Ascending aorta (tissue), 2 donors: Measurements from ENCODE around the gene DPH5. TPM values are rescaled to one million over a fixed set of nuclear protein-coding genes. Genes with fewer than 3 reads are reported as not detected.

ENCODE experiments used
- DNase-seq, 2 donors: peaks; one replicate each; pipeline ENCODE4 v3.0.0-alpha.2; 2019; ENCODE audit warnings: low spot score in 2 of 2
- H3K27ac ChIP-seq, 2 donors: fragments of 200-600 bp; sonication (generic); one replicate each; pipeline ENCODE4 v1.5.1; 2016 to 2017; ENCODE audit warnings: mild to moderate bottlenecking in 1 of 2
- H3K27me3 ChIP-seq: fragments of 200-600 bp; sonication (generic); one replicate; pipeline ENCODE4 v1.5.1; 2017
- H3K36me3 ChIP-seq, 2 donors: fragments of 200-600 bp; sonication (generic); one replicate each; pipeline ENCODE4 v1.5.1; 2016
- H3K4me1 ChIP-seq, 2 donors: fragments of 200-600 bp; sonication (generic); one replicate each; pipeline ENCODE4 v1.5.1; 2016 to 2017; ENCODE audit warnings: mild to moderate bottlenecking in 1 of 2
- H3K4me3 ChIP-seq, 2 donors: fragments of 200-600 bp; sonication (generic); one replicate each; pipeline ENCODE4 v1.5.1; 2016 to 2017; ENCODE audit warnings: mild to moderate bottlenecking in 1 of 2
- H3K9me3 ChIP-seq, 2 donors: fragments of 200-600 bp; sonication (generic); one replicate each; pipeline ENCODE4 v1.5.1; 2016
- CTCF ChIP-seq, 3 experiments: fragments of 200-600 bp in 2 of 3; fragments of 450-650 bp in 1 of 3; sonication (generic) in 2 of 3; IDR thresholded peaks; one replicate each; pipeline ENCODE4 v1.5.1; 2016 to 2019; ENCODE audit warnings: antibody characterized with exemption in 3 of 3, mild to moderate bottlenecking in 1 of 3, moderate library complexity in 1 of 3
- intact Hi-C: fragments of 100-400 bp; cut with DNase I; formaldehyde crosslinking; loops from one replicate; pipeline ENCODE4 v1.15.1; 2023
- total RNA-seq: library from RNA; depleted of rRNA; stranded (reverse); fragments of >200 nt; gene quantifications from one replicate; pipeline ENCODE4 v1.1.0, GENCODE V29; 2016

DPH5 gene
- total RNA-seq, 1 donor from 2014 or later, result 1.1 TPM

- DNase-seq, result no peak
- Histone ChIP-seq H3K4me1 (no peaks in the 10 kb centered on the region), H3K4me3 (no peak overlapping the region), H3K9me3 (no peaks in the 10 kb centered on the region), H3K27ac (no peak overlapping the region), H3K36me3 (no peaks in the 10 kb centered on the region), H3K27me3 (no peaks in the 10 kb centered on the region)
- no peak for TF ChIP-seq CTCF (IDR thresholded peaks at IDR 0.05)
- intact Hi-C loops, result no loop called here
Measured at GRCh38 chr1:100988121-100988520, 37.5 kb downstream of the DPH5 start.

- TF ChIP-seq CTCF (IDR thresholded peaks at IDR 0.05), result no peak
- intact Hi-C loops, result no loop called here
- H3K4me1 ChIP-seq, result no peaks in the 10 kb centered on the region
- no peak overlapping the region for H3K27ac ChIP-seq
- H3K36me3 ChIP-seq, result peaks cover 0 to 10% of the 10 kb centered on the region in 2 donors
- no peak overlapping the region for H3K4me3 ChIP-seq
- no peak for DNase-seq
- H3K9me3 ChIP-seq, result no peaks in the 10 kb centered on the region
- no peaks in the 10 kb centered on the region for H3K27me3 ChIP-seq
Measured at GRCh38 chr1:100982793-100983192, 42.8 kb downstream of the DPH5 start.

GRCh38 chr1:100979631-100980030, 46.0 kb downstream of the DPH5 start:
- TF ChIP-seq CTCF (IDR thresholded peaks at IDR 0.05), result no peak
- no peak for DNase-seq

GRCh38 chr1:100976936-100977335, 48.6 kb downstream of the DPH5 start:
- Histone ChIP-seq H3K9me3 (no peaks in the 10 kb centered on the region), H3K4me1 (no peaks in the 10 kb centered on the region), H3K27me3 (no peaks in the 10 kb centered on the region), H3K4me3 (no peak overlapping the region), H3K36me3 (peaks cover 9 to 26% of the 10 kb centered on the region in 2 donors), H3K27ac (no peak overlapping the region)
- no peak for TF ChIP-seq CTCF (IDR thresholded peaks at IDR 0.05)
- no peak for DNase-seq
- intact Hi-C loops, result no loop called here

More at GRCh38 chr1:100979631-100980030, 46.0 kb downstream of the DPH5 start:
- H3K27me3 ChIP-seq, result no peaks in the 10 kb centered on the region
- no peak overlapping the region for H3K4me3 ChIP-seq
- no peaks in the 10 kb centered on the region for H3K4me1 ChIP-seq
- intact Hi-C loops, result no loop called here
- no peak overlapping the region for H3K27ac ChIP-seq
- H3K36me3 ChIP-seq, result peaks cover 9 to 28% of the 10 kb centered on the region in 2 donors
- no peaks in the 10 kb centered on the region for H3K9me3 ChIP-seq

GRCh38 chr1:100972185-100972584, 53.4 kb downstream of the DPH5 start:
- no peak for DNase-seq
- Histone ChIP-seq H3K9me3 (no peaks in the 10 kb centered on the region), H3K4me3 (no peak overlapping the region), H3K27ac (no peak overlapping the region), H3K27me3 (no peaks in the 10 kb centered on the region), H3K4me1 (no peaks in the 10 kb centered on the region), H3K36me3 (peaks cover 9 to 22% of the 10 kb centered on the region in 2 donors)
- intact Hi-C loops, result no loop called here
- TF ChIP-seq CTCF (IDR thresholded peaks at IDR 0.05), result no peak

GRCh38 chr1:100971021-100971420, 54.6 kb downstream of the DPH5 start:
- Histone ChIP-seq H3K9me3 (no peaks in the 10 kb centered on the region), H3K4me1 (no peaks in the 10 kb centered on the region), H3K4me3 (no peak overlapping the region), H3K36me3 (peaks cover 19 to 28% of the 10 kb centered on the region in 2 donors), H3K27ac (no peak overlapping the region), H3K27me3 (no peaks in the 10 kb centered on the region)
- no peak for TF ChIP-seq CTCF (IDR thresholded peaks at IDR 0.05)
- intact Hi-C loops, result no loop called here
- no peak for DNase-seq
